Ascending aorta (tissue), 2 donors: ENCODE results near the gene CNTN5. TPM values are rescaled to one million over a fixed set of nuclear protein-coding genes. Genes with fewer than 3 reads are reported as not detected.

Source experiments
- DNase-seq, 2 donors: peaks; one replicate each; pipeline ENCODE4 v3.0.0-alpha.2; 2019; ENCODE audit warnings: low spot score in 2 of 2
- H3K27ac ChIP-seq, 2 donors: fragments of 200-600 bp; sonication (generic); one replicate each; pipeline ENCODE4 v1.5.1; 2016 to 2017; ENCODE audit warnings: mild to moderate bottlenecking in 1 of 2
- H3K27me3 ChIP-seq: fragments of 200-600 bp; sonication (generic); one replicate; pipeline ENCODE4 v1.5.1; 2017
- H3K36me3 ChIP-seq, 2 donors: fragments of 200-600 bp; sonication (generic); one replicate each; pipeline ENCODE4 v1.5.1; 2016
- H3K4me1 ChIP-seq, 2 donors: fragments of 200-600 bp; sonication (generic); one replicate each; pipeline ENCODE4 v1.5.1; 2016 to 2017; ENCODE audit warnings: mild to moderate bottlenecking in 1 of 2
- H3K4me3 ChIP-seq, 2 donors: fragments of 200-600 bp; sonication (generic); one replicate each; pipeline ENCODE4 v1.5.1; 2016 to 2017; ENCODE audit warnings: mild to moderate bottlenecking in 1 of 2
- H3K9me3 ChIP-seq, 2 donors: fragments of 200-600 bp; sonication (generic); one replicate each; pipeline ENCODE4 v1.5.1; 2016
- intact Hi-C: fragments of 100-400 bp; cut with DNase I; formaldehyde crosslinking; loops from one replicate; pipeline ENCODE4 v1.15.1; 2023
- total RNA-seq: library from RNA; depleted of rRNA; stranded (reverse); fragments of >200 nt; gene quantifications from one replicate; pipeline ENCODE4 v1.1.0, GENCODE V29; 2016
- TF ChIP-seq, protein P1 (sequence below), 3 experiments: fragments of 200-600 bp in 2 of 3; fragments of 450-650 bp in 1 of 3; sonication (generic) in 2 of 3; IDR thresholded peaks; one replicate each; pipeline ENCODE4 v1.5.1; 2016 to 2019; ENCODE audit warnings: antibody characterized with exemption in 3 of 3, mild to moderate bottlenecking in 1 of 3, moderate library complexity in 1 of 3

The CNTN5 gene
- total RNA-seq, 1 donor from 2014 or later: 3.6 TPM

DNA sequence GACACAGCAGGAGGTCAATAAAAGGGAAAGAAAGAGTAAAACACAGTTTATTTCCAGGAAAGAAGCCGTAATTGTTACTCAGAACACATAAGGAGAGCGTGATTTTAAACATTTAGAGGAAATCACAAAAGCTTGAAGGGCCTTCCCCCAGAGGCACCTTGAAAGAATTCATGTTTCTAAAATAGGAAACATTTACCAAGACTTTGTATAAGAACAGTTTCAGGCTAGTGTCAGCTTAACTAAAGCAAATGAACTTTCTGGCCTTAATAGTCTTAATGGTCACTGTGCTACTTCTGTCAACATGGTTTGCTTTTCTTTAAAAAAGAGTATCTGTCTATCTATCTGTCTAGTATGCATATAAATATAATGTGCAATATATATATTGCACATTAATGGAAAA is 208.8 kb downstream of the CNTN5 start:
- TF ChIP-seq, protein P1, sequence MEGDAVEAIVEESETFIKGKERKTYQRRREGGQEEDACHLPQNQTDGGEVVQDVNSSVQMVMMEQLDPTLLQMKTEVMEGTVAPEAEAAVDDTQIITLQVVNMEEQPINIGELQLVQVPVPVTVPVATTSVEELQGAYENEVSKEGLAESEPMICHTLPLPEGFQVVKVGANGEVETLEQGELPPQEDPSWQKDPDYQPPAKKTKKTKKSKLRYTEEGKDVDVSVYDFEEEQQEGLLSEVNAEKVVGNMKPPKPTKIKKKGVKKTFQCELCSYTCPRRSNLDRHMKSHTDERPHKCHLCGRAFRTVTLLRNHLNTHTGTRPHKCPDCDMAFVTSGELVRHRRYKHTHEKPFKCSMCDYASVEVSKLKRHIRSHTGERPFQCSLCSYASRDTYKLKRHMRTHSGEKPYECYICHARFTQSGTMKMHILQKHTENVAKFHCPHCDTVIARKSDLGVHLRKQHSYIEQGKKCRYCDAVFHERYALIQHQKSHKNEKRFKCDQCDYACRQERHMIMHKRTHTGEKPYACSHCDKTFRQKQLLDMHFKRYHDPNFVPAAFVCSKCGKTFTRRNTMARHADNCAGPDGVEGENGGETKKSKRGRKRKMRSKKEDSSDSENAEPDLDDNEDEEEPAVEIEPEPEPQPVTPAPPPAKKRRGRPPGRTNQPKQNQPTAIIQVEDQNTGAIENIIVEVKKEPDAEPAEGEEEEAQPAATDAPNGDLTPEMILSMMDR (IDR thresholded peaks at IDR 0.05): no peak
- intact Hi-C loops: no loop called here
- no peaks in the 10 kb centered on the region for H3K36me3 ChIP-seq

DNA sequence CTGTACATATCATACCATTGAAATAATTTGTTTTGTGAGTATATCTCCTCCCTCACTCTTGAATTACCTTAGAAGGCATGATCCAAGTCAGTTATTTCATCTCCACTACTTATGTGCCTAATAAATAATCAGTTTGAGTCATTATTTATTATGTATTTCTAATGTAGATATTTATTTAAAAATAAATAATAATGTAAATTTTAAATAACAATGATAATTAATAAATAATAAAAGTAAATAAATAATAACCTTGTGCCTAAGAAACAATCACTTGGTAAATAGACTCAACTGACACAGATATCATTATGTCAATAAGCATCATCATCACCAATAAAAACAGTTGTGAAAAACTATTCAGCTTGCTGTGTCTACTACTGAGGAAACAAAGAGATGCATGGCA is 213.8 kb downstream of the CNTN5 start:
- no peak for DNase-seq
- Histone ChIP-seq H3K9me3 (no peaks in the 10 kb centered on the region), H3K36me3 (no peaks in the 10 kb centered on the region), H3K4me1 (no peaks in the 10 kb centered on the region), H3K27me3 (no peaks in the 10 kb centered on the region), H3K27ac (no peak overlapping the region), H3K4me3 (no peak overlapping the region)
- TF ChIP-seq, protein P1 (IDR thresholded peaks at IDR 0.05): no peak
- intact Hi-C loops: no loop called here

More for the DNA sequence above, 208.8 kb downstream of the CNTN5 start:
- Histone ChIP-seq H3K4me3 (no peak overlapping the region), H3K27me3 (no peaks in the 10 kb centered on the region), H3K9me3 (no peaks in the 10 kb centered on the region), H3K4me1 (no peaks in the 10 kb centered on the region), H3K27ac (no peak overlapping the region)
- DNase-seq: no peak

DNA sequence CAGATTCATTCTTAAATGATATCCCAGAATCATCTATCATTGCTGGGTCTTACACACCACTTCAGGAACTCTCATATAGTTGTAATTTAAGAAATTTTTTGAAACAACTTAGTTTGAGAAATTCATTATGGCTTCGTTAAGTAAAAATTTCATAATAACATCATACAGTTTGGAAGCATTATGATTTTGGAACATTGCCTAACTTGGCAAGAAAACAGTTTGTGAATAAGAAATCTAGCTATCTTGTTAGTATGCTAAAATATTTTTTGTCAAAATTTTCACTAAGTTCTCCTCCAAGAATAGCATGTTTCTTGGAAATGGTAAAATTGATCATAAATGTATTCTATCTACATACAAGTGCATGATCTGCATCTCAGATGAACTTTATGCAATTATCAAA is 217.7 kb downstream of the CNTN5 start:
- DNase-seq: no peak

DNA sequence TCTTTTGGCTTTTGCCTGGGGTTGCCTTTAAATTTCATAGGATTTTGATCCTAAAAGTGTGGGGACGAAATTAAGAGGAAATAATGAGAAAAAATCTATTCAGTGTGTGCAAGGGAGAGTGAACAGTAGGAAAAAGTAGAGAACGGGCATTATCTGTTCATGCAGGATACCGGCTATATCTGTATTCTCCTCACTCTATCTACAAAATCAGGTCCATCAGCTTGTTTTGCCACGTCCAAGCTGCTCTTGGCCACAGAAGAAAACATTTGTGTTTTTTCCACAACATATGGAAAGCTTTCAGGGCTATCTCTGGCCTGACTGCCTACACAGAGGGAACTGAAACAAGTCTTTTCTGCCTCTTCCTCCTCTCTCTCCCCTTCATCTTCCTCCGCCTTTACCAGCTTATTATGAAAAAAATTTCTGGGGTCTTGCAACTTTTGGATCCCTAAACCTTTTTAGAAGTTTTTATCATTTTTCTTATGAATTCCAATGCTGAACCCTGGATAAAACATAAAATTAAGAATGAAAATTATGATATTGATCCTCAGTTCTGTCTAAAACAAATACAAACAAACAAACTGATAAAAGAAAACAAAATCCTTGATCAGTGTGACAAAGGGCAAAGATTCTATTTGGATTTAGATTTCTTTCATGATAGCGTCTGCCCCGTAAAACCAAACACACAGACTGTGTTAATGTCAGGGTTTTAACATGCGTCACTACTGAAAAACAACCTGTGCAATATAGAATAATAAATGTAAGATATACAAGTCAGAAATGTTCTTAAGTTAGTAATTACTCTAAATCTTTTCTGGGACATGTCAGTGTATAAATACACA is 219.7 kb downstream of the CNTN5 start:
- TF ChIP-seq, protein P1 (IDR thresholded peaks at IDR 0.05): no peak
- intact Hi-C loops: no loop called here

More for the DNA sequence above, 217.7 kb downstream of the CNTN5 start:
- no peaks in the 10 kb centered on the region for H3K9me3 ChIP-seq
- intact Hi-C loops: no loop called here
- no peaks in the 10 kb centered on the region for H3K36me3 ChIP-seq
- no peak overlapping the region for H3K4me3 ChIP-seq
- no peak overlapping the region for H3K27ac ChIP-seq
- H3K4me1 ChIP-seq: no peaks in the 10 kb centered on the region
- TF ChIP-seq, protein P1 (IDR thresholded peaks at IDR 0.05): no peak
- H3K27me3 ChIP-seq: no peaks in the 10 kb centered on the region

DNA sequence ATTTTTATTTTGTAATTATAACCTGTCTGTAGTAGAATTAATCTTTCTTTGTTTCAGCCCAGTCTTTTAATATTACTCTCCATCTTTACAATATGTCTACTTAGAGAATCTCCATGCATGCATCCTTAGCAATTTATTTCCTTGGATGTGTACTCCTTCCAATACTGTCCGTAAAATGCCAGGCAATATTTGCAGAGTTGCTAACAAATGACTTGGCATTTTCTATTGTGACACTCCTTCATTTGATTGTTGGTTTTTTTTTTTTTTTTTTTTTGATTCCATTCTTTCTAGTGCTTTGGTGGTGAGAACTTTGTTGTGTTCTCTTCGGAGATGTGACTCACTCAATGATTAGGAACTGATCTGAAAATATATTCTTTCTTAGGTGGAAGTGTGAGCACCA is 220.3 kb downstream of the CNTN5 start:
- Histone ChIP-seq H3K27ac (no peak overlapping the region), H3K4me3 (no peak overlapping the region), H3K27me3 (no peaks in the 10 kb centered on the region), H3K36me3 (no peaks in the 10 kb centered on the region), H3K9me3 (no peaks in the 10 kb centered on the region), H3K4me1 (no peaks in the 10 kb centered on the region)
- TF ChIP-seq, protein P1 (IDR thresholded peaks at IDR 0.05): no peak
- intact Hi-C loops: no loop called here
- DNase-seq: no peak

More for the DNA sequence above, 219.7 kb downstream of the CNTN5 start:
- Histone ChIP-seq H3K9me3 (no peaks in the 10 kb centered on the region), H3K4me3 (no peak overlapping the region), H3K4me1 (no peaks in the 10 kb centered on the region), H3K27me3 (no peaks in the 10 kb centered on the region), H3K27ac (no peak overlapping the region), H3K36me3 (no peaks in the 10 kb centered on the region)
- no peak for DNase-seq
